OCI-LY3 (cell line): Measurements from ENCODE around the gene NRXN3.

Experiments used
- EZH2phosphoT487 ChIP-seq: fragments of 200-600 bp; shearing (Covaris generic); IDR thresholded peaks from 2 replicates; pipeline ENCODE4 v1.6.1; 2018; ENCODE audit warnings: antibody characterized with exemption, mixed run types, low read depth
- TF ChIP-seq, protein P1 (sequence below): fragments of 200-600, 300-600 bp; sonication (generic); IDR thresholded peaks from 2 replicates; pipeline ENCODE4 v1.5.1; 2014; ENCODE audit warnings: antibody characterized with exemption, low read length, low read depth

DNA sequence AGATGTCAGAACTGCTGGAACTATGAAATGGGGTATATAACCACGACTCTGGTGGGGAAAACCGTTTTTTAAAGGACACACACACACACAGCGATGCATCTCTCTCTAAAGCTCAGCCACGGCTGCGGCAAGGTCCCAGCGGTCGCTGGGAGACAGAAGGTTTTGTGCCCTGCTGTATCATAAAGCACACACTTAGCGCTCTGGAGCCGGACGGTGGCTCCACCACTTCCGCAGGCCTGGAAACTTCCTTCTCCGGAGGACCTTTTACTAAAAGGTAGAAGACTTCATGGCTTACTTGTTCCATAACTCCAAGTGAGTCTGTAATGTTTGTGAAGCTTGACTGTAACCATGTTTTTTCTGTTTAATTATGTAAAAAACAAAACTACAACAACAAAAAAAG, 1691.9 kb downstream of the NRXN3 start:
- TF ChIP-seq, protein P1, sequence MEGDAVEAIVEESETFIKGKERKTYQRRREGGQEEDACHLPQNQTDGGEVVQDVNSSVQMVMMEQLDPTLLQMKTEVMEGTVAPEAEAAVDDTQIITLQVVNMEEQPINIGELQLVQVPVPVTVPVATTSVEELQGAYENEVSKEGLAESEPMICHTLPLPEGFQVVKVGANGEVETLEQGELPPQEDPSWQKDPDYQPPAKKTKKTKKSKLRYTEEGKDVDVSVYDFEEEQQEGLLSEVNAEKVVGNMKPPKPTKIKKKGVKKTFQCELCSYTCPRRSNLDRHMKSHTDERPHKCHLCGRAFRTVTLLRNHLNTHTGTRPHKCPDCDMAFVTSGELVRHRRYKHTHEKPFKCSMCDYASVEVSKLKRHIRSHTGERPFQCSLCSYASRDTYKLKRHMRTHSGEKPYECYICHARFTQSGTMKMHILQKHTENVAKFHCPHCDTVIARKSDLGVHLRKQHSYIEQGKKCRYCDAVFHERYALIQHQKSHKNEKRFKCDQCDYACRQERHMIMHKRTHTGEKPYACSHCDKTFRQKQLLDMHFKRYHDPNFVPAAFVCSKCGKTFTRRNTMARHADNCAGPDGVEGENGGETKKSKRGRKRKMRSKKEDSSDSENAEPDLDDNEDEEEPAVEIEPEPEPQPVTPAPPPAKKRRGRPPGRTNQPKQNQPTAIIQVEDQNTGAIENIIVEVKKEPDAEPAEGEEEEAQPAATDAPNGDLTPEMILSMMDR, result no peak
- TF ChIP-seq EZH2phosphoT487, result no peak
